ENCODE measurements around the gene LILRA5. TPM values are rescaled to one million over a fixed set of nuclear protein-coding genes. Genes with fewer than 3 reads are reported as not detected.
"Not testable (repeated sequence)": the region's sequence is repeated elsewhere in the genome, so short reads cannot be mapped to it uniquely, and the experiment has no call there.

The LILRA5 gene
- total and polyA plus RNA-seq, 2 of the 4 experiments (the other 2 are of a cell fraction), result not detected

DNA sequence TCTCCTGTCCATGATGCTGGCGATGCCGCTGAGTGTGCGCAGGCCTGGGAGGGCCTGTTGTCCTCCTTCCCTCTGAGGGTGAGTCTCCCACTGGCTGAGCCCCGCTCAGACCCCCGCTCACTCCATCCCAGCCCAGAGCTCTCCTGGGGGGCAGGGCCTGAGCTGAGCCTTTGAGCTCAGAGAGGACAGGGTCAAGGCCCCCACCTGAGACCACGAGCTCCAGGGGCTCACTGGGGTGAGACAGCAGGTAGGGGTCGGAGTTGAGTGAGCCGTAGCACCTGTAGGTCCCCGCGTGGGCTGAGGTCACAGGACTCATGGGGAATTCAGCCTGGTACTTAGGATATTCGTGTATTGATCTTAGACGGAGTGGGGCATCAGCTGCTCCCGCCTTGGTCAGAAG lies 34.9 kb downstream of the LILRA5 start:
- POLR2A ChIA-PET (ENCODE audit: unreplicated experiment); intact Hi-C loops (cut with micrococcal nuclease); in situ Hi-C loops (cut with MboI; ENCODE audit: low sequenced_read_pairs): not testable (repeated sequence)

GRCh38 chr19:54277111-54277615 lies 35.8 kb downstream of the LILRA5 start:
- not testable (repeated sequence) for ATAC-seq (ENCODE audit: low read depth); H3K14ac ChIP-seq (replicated peaks; ENCODE audit: low read depth, low read length)

More for the DNA sequence above, 34.9 kb downstream of the LILRA5 start:
- H3K4me3 ChIP-seq (ENCODE audit: insufficient read depth, low read depth, low read length); BruUV-seq (replicated peaks); H4K91ac ChIP-seq (ENCODE audit: insufficient read depth, low read depth, low read length); H3K14ac ChIP-seq (replicated peaks; ENCODE audit: low read depth, low read length); H3K27me3 ChIP-seq (ENCODE audit: control insufficient read depth, insufficient read depth, low read length); H3K9ac ChIP-seq (ENCODE audit: low read depth, low read length); H2BK20ac ChIP-seq (ENCODE audit: low read depth, low read length); H3K36me3 ChIP-seq (ENCODE audit: control insufficient read depth, insufficient read depth, low read length); H3K4me1 ChIP-seq (ENCODE audit: control insufficient read depth, insufficient read depth, low read length); H2AK9ac ChIP-seq (replicated peaks; ENCODE audit: low read depth, low read length, poor library complexity); H4K8ac ChIP-seq (ENCODE audit: low read depth in 2 of 2, low read length in 2 of 2); H3K9me3 ChIP-seq (ENCODE audit: control insufficient read depth, insufficient read depth, low read length); H2BK5ac ChIP-seq (ENCODE audit: low read depth, low read length, poor library complexity, severe bottlenecking); H4K5ac ChIP-seq (ENCODE audit: low read depth, low read length); H3K56ac ChIP-seq (ENCODE audit: extremely low read depth, insufficient read depth, low read length); H3K79me1 ChIP-seq (ENCODE audit: low read depth in 1 of 2, low read length in 2 of 2); H2AFZ ChIP-seq (replicated peaks; ENCODE audit: low read length, poor library complexity); H3K27ac ChIP-seq (ENCODE audit: insufficient read depth, low read length); H2BK15ac ChIP-seq (ENCODE audit: low read depth, low read length); CTCF ChIA-PET; DNase-seq; H2AK5ac ChIP-seq (ENCODE audit: low read depth, low read length); dilution Hi-C loops (cut with HindIII; ENCODE audit: low sequenced_read_pairs, unreplicated experiment); H3K18ac ChIP-seq (ENCODE audit: low read depth, low read length); H3K4ac ChIP-seq (ENCODE audit: low read depth, low read length); H3K9me1 ChIP-seq (ENCODE audit: insufficient read depth, low read length); H4K20me1 ChIP-seq (ENCODE audit: insufficient read depth, low read length); ATAC-seq (ENCODE audit: low read depth); H3K23ac ChIP-seq (ENCODE audit: low read depth, low read length); H2BK120ac ChIP-seq (ENCODE audit: low read depth, low read length); H3K4me2 ChIP-seq (ENCODE audit: low read depth, low read length): not testable (repeated sequence)
- WGBS, 2 experiments (ENCODE audit: extremely low coverage in 2 of 2, insufficient read length in 1 of 2), result 57% methylated on average over 9 of the region's 13 CpGs; no CpG with 5 or more reads in 1 of the 2 experiments

More at GRCh38 chr19:54277111-54277615, 35.8 kb downstream of the LILRA5 start:
- H3K4me3 ChIP-seq (ENCODE audit: insufficient read depth, low read depth, low read length); H3K9ac ChIP-seq (ENCODE audit: low read depth, low read length); POLR2A ChIA-PET (ENCODE audit: unreplicated experiment); H3K18ac ChIP-seq (ENCODE audit: low read depth, low read length); H2AFZ ChIP-seq (replicated peaks; ENCODE audit: low read length, poor library complexity); H2BK15ac ChIP-seq (ENCODE audit: low read depth, low read length); H2AK5ac ChIP-seq (ENCODE audit: low read depth, low read length); H3K4me1 ChIP-seq (ENCODE audit: control insufficient read depth, insufficient read depth, low read length); H3K4me2 ChIP-seq (ENCODE audit: low read depth, low read length); H3K27ac ChIP-seq (ENCODE audit: insufficient read depth, low read length); H3K4ac ChIP-seq (ENCODE audit: low read depth, low read length); H3K56ac ChIP-seq (ENCODE audit: extremely low read depth, insufficient read depth, low read length); H3K9me1 ChIP-seq (ENCODE audit: insufficient read depth, low read length); H4K5ac ChIP-seq (ENCODE audit: low read depth, low read length); H3K27me3 ChIP-seq (ENCODE audit: control insufficient read depth, insufficient read depth, low read length); H2AK9ac ChIP-seq (replicated peaks; ENCODE audit: low read depth, low read length, poor library complexity); H3K9me3 ChIP-seq (ENCODE audit: control insufficient read depth, insufficient read depth, low read length); BruUV-seq (replicated peaks); H3K79me1 ChIP-seq (ENCODE audit: low read depth in 1 of 2, low read length in 2 of 2); H4K91ac ChIP-seq (ENCODE audit: insufficient read depth, low read depth, low read length); H4K20me1 ChIP-seq (ENCODE audit: insufficient read depth, low read length); H4K8ac ChIP-seq (ENCODE audit: low read depth in 2 of 2, low read length in 2 of 2); H2BK5ac ChIP-seq (ENCODE audit: low read depth, low read length, poor library complexity, severe bottlenecking); H2BK120ac ChIP-seq (ENCODE audit: low read depth, low read length); H2BK20ac ChIP-seq (ENCODE audit: low read depth, low read length); in situ Hi-C loops (cut with MboI; ENCODE audit: low sequenced_read_pairs); dilution Hi-C loops (cut with HindIII; ENCODE audit: low sequenced_read_pairs, unreplicated experiment); H3K23ac ChIP-seq (ENCODE audit: low read depth, low read length); DNase-seq; H3K36me3 ChIP-seq (ENCODE audit: control insufficient read depth, insufficient read depth, low read length); intact Hi-C loops (cut with micrococcal nuclease); CTCF ChIA-PET: not testable (repeated sequence)
- WGBS, 2 experiments (ENCODE audit: extremely low coverage in 2 of 2, insufficient read length in 1 of 2), result no CpG with 5 or more reads among the region's 15 CpGs

Data from IMR-90 (cell line).